Panc1 (cell line): ENCODE measurements around the gene MED23. TPM values are rescaled to one million over a fixed set of nuclear protein-coding genes. Genes with fewer than 3 reads are reported as not detected.

ENCODE experiments used
- ATAC-seq: fragments of 200-7000 bp; cut with Tn5 transposase; 2 replicates; pipeline ENCODE4 v1.9.1; 2020; ENCODE audit warnings: mild to moderate bottlenecking, moderate library complexity
- BruUV-seq: library from RNA; stranded (reverse); fragments of 400-500 nt; replicated peaks from 2 replicates; lab custom pipeline; 2021; lab: Mats Ljungman, UMichigan
- CTCF ChIA-PET: fragments of 300-600 bp; sonication (Branson Sonifier 250); formaldehyde crosslinking; loops from one replicate; lab custom pipeline; 2022; ENCODE audit warnings: antibody characterized with exemption; lab: Charles Lee
- POLR2A ChIA-PET: fragments of 300-600 bp; sonication (Branson Sonifier 250); formaldehyde crosslinking; loops from one replicate; lab custom pipeline; 2022; ENCODE audit warnings: antibody characterized with exemption; lab: Charles Lee
- DNase-seq: peaks from one replicate; pipeline ENCODE4 v3.0.0-alpha.2; 2010; ENCODE audit warnings: low read depth, low spot score
- H3K27ac ChIP-seq: 2 replicates; pipeline ENCODE4 v1.5.1; 2011; ENCODE audit warnings: mild to moderate bottlenecking, low read length, inconsistent platforms
- H3K27me3 ChIP-seq: fragments of 200-500 bp; sonication (Bioruptor generic); 2 replicates; pipeline ENCODE4 v1.6.0; 2014; ENCODE audit warnings: low read length, inconsistent platforms; ENCODE audit not compliant: control insufficient read depth, insufficient read depth
- H3K36me3 ChIP-seq: fragments of 200-500 bp; sonication (Bioruptor generic); 2 replicates; pipeline ENCODE4 v1.5.1; 2014; ENCODE audit warnings: inconsistent platforms, mild to moderate bottlenecking, low read length, moderate library complexity; ENCODE audit not compliant: control insufficient read depth, insufficient read depth
- H3K4me1 ChIP-seq: 2 replicates; pipeline ENCODE4 v1.5.1; 2011; ENCODE audit warnings: inconsistent platforms, mild to moderate bottlenecking, low read length, moderate library complexity; ENCODE audit not compliant: control insufficient read depth, insufficient read depth
- H3K4me3 ChIP-seq, 2 experiments: 2 replicates each; pipeline ENCODE4 v1.5.1; 2011 to 2012; ENCODE audit warnings: low read depth in 2 of 2, low read length in 2 of 2, mild to moderate bottlenecking in 2 of 2, inconsistent platforms in 1 of 2, moderate library complexity in 1 of 2
- H3K9me3 ChIP-seq: fragments of 200-500 bp; sonication (Bioruptor generic); 2 replicates; pipeline ENCODE4 v1.5.1; 2014; ENCODE audit warnings: low read depth, mild to moderate bottlenecking, inconsistent platforms, low read length, moderate library complexity; ENCODE audit not compliant: control insufficient read depth, insufficient read depth
- CTCF ChIP-seq: fragments of 450-650 bp; IDR thresholded peaks from 2 replicates; pipeline ENCODE4 v1.5.1; 2017; ENCODE audit warnings: mild to moderate bottlenecking
- POLR2AphosphoS5 ChIP-seq: IDR thresholded peaks from 2 replicates; pipeline ENCODE4 v1.6.1; 2012; ENCODE audit warnings: mild to moderate bottlenecking, low read depth, low read length, moderate library complexity
- REST ChIP-seq, 2 experiments: IDR thresholded peaks; 2 replicates each; pipeline ENCODE4 v1.6.1; 2011 to 2012; ENCODE audit warnings: low read depth in 2 of 2, control low read depth in 1 of 2, low read length in 1 of 2, mild to moderate bottlenecking in 1 of 2, moderate library complexity in 1 of 2; ENCODE audit not compliant: insufficient read depth in 1 of 2
- SIN3A ChIP-seq: IDR thresholded peaks from 2 replicates; pipeline ENCODE4 v1.6.1; 2012; ENCODE audit warnings: low read depth, mild to moderate bottlenecking, low read length, moderate library complexity, borderline replicate concordance; ENCODE audit not compliant: insufficient read depth
- TCF7L2 ChIP-seq: IDR thresholded peaks from 2 replicates; pipeline ENCODE4 v1.6.1; 2011; ENCODE audit warnings: mild to moderate bottlenecking, low read depth, low read length, inconsistent platforms
- in situ Hi-C: cut with HindIII; loops from 2 replicates; pipeline ENCODE4 v1.10.0; 2016; ENCODE audit warnings: low sequenced_read_pairs, low pct_unique_long_range_greater_than_20kb
- intact Hi-C: fragments of 100-400 bp; cut with micrococcal nuclease; formaldehyde crosslinking; loops from one replicate; pipeline ENCODE4 v1.10.0; 2022; ENCODE audit not compliant: unreplicated experiment
- total RNA-seq: library from RNA; stranded (reverse); gene quantifications from one replicate; pipeline ENCODE4 v1.2.1, GENCODE V29; 2021; ENCODE audit not compliant: unreplicated experiment

The MED23 gene
- total RNA-seq, 1 experiment from 2014 or later, result 18.3 TPM

- Histone ChIP-seq H3K9me3 (no peaks in the 10 kb centered on the region), H3K36me3 (no peaks in the 10 kb centered on the region), H3K4me1 (no peaks in the 10 kb centered on the region), H3K4me3 (no peak overlapping the region), H3K27ac (no peak overlapping the region), H3K27me3 (no peaks in the 10 kb centered on the region; the same call in none of the 2 replicates)
- no peak for ATAC-seq
- ChIA-PET POLR2A (no interaction called here), CTCF (no interaction called here)
- BruUV-seq, result no TSS peak
- no peak for TF ChIP-seq CTCF
- TF ChIP-seq SIN3A, result no peak
- TF ChIP-seq TCF7L2, result no peak
- TF ChIP-seq POLR2AphosphoS5, result no peak
- no peak for TF ChIP-seq REST (IDR thresholded peaks at IDR 0.05; ENCODE audit: insufficient read depth in 1 of 2, low read depth in 2 of 2, low read length in 1 of 2)
- in situ Hi-C loops (no loop called here), intact Hi-C loops (no loop called here)
- DNase-seq, result no peak
Measured at GRCh38 chr6:131641554-131641953, 13.5 kb upstream of the MED23 start.

- no peaks in the 10 kb centered on the region for H3K36me3 ChIP-seq
- H3K27ac ChIP-seq, result no peak overlapping the region
- CTCF ChIA-PET, result no interaction called here
- DNase-seq (no peak), ATAC-seq (no peak)
- intact Hi-C loops, result no loop called here
- H3K4me1 ChIP-seq, result no peaks in the 10 kb centered on the region
- POLR2A ChIA-PET, result no interaction called here
- H3K27me3 ChIP-seq, result no peaks in the 10 kb centered on the region; the same call in none of the 2 replicates
- in situ Hi-C loops, result no loop called here
- TF ChIP-seq POLR2AphosphoS5, result no peak
- TF ChIP-seq TCF7L2, result no peak
- no peak for TF ChIP-seq REST (IDR thresholded peaks at IDR 0.05; ENCODE audit: insufficient read depth in 1 of 2, low read depth in 2 of 2, low read length in 1 of 2)
- TF ChIP-seq CTCF, result no peak
- no peak for TF ChIP-seq SIN3A
- no peak overlapping the region for H3K4me3 ChIP-seq
- H3K9me3 ChIP-seq, result no peaks in the 10 kb centered on the region
- no TSS peak for BruUV-seq
Measured at GRCh38 chr6:131640576-131640975, 12.5 kb upstream of the MED23 start.
